Eye (tissue), 1 donor: Measurements from ENCODE around the gene CCDC57.

Experiments used
- DNase-seq: peaks from one replicate; pipeline ENCODE4 v3.0.0-alpha.2; 2015

Gene CCDC57

DNA sequence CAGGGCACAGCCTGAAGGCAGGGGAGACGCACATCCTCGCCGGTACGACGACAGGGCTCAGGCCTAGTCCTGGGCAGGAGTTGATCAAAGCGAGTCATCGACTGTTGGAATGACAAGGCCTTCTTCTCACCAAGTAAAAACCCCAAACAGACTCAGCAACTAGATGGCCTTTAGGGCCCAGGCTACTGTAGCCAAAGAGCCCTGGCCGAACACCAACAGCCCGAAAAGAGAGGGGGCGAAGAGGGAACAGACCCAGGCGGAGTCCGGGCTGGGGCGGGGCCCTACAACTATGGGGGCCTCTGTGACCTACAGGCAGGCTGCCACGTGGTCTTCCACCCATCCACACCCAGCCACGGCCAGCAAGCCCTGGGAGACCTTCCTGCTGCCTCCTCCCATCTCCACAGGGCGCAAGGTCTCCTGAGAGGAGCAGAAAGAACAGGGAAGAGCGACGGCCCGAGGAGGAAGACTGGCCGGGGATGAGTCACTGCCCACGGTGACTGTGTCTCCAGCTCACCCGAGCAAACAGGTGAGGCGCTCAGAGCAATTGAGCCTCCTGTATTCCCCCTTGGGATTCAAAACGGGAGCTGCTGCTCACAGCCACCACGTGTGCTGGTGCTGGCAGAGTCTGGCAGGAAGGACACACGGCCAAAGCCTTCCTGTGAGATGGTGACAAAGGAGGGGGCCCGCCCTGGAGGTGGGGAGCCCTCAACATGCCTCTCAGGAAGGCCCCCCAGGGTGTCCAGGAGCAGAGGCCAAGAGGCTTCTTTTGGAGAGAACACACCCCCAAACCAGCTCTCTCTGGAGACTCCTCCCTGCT lies 33.9 kb upstream of the CCDC57 start:
- DNase-seq = no peak

DNA sequence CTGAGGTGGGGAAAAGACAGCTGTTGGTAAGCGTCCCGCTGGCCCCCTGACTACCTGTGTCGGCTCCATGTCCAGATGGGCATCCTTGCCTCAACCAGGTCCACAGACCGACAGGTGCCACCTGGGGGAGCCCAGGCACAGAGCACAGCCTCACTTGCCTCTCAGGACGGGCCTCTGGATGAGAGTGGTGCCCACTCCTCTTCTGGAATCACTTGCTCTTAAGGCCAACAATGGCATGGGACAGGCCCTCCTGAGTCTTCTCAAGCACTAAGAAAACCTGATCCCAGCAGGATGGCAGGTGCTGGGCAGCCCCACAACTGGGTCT lies 33.4 kb upstream of the CCDC57 start:
- no peak for DNase-seq

DNA sequence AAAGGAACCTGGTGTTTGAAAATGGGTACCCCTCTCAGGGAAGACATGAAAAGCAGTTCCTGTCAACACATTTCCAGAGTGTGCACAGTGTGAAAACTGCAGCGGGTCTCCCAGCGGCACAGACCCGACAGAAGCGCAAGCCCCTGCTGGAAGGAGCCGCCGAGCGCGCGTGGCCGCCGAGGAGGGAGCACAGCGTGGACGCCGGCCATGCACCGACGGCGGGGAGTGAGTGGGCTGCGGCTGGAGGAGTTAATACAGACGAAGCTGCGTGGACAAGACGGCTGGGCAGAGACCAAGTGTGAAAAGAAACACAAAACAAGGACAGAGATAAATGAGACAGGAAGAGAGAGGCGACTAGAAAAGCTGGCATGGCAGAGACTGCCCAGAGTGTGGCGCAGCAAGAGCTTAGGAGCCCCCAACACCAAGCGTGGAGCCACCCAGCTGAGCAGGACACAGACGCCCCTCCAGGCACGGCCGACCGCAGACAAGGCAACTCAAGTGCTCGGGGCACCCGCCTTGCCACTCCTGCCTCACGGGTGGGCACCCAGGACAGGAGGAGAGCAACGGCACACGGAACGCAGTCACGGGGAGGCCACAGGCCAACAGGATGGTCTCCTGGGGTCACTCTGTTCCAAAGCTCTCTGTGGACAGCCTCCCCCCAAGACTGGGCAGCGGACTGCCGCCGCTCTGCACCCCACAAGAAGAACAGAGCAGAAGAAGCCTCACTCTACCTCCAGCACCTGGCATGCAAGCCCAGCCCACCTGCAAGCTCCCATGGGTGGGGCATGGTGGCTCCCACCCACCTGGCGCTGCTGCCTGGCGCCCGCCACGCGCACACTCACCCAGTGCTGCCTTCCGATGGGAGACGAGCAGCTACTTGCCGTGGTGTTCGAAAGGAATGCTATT lies 32.7 kb upstream of the CCDC57 start:
- DNase-seq = no peak

DNA sequence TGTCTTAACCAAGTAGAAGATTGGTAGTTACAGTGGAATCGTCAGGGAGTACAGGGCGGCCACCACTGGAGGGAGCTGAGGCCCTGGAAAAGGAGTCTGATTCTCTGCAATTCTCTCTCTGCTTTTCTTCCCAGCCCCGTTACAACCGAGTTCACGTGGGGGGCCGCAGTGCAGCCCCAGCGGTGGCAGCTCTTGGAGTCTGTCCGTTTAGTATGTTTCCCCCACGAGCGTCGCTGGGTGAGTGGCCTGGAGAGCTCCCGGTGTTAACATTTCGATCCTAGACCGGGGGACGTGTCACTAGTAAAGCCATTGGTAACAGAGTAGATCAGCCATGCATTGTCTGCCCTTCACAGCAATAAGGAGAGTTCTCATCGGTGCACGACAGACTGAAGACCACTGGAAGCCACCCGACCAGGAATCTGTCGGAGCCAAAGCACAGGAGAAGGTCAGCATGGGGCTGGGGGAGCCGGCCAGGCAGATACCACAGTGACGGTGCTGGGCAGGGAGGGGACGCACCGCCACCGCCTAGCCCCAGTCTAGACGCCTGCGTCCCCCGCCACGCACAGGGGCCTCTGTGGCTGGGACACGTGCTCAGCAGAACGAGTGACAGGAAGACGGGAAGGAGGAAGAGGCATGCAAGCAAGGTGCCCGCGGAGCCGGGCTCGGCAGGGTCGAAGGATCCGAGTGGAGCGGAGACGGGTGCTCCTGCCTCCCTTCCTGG lies 31.9 kb upstream of the CCDC57 start:
- DNase-seq = no peak

DNA sequence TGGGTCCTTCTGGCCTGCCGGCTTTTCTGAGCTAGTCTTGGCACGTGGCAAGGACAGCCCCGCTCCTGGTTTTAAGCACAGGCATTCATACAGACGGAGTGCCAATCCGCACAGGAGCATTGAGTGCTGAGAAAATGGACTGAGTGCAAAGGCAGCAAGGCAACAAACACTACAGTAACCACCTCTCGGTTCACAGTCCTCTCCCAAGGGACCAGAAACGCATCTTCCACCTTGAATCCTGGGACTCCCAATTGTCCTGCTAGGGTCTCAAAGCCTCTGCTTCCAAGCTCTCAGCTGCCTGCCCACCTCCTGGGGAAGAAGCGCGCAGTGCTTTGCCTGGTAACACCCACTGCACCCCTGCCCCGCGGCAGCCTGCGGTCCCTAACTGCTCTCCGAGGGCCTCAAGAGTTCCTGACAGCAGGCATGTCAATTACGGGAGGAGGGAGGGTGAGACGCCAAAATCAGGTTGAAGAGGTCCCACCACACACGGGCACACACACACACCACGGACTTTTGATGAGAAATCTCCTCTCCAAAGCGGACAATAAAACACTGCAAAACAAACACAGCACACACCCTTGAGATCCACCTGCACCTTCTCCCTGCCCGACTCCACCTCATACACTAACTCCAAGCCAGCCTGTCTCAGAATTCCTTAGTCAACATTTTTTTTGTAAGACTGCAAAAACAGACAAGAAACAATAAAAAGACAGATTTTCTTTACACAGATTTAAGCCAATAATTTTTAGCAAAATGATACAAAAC lies 31.2 kb upstream of the CCDC57 start:
- no peak for DNase-seq

DNA sequence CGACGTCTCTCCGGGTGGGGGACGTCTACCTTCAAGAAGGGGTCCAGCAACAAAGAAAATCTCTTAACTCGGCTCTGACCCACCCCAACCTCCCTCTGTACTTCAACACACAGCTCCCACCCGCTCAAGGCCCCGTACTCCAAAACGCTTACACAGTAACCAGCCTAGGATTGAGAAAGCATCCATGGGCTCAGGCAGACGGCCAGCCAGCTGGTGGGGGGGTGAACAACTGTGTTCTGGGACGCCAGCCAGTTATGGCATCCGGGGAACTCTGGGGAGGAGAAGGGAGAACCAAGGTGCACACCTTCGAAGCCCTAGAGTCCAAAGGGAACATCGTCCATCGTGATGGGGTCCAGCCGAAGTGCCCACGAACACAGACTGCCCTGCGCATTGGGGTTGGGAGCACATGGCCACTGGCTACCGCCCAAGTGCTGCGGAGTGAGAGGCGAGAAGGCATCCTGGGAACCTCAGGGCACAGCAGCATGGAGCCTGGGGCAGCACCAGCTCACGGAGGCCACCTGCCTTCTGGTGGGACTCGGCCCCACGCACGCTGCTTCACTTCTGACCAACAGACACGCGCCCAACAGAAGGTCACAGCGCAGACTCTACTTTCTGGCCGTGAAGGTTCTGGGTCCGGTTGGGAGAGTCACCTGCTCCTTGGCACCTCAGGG lies 30.5 kb upstream of the CCDC57 start:
- peak; percentile 40 for DNase-seq

DNA sequence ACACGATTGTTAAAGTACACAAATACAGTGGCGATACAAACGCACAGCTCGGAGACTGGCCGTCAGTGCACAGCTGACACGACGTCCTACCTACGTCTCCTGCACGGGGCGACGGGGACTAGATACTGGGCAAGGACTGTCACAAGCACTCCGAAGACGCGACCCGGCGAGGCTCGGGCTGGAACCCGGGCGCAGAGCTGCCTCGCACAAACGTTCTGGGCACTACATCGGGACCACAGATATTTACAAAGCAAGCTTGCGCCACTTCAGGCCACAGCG lies 30.0 kb upstream of the CCDC57 start:
- no peak for DNase-seq

DNA sequence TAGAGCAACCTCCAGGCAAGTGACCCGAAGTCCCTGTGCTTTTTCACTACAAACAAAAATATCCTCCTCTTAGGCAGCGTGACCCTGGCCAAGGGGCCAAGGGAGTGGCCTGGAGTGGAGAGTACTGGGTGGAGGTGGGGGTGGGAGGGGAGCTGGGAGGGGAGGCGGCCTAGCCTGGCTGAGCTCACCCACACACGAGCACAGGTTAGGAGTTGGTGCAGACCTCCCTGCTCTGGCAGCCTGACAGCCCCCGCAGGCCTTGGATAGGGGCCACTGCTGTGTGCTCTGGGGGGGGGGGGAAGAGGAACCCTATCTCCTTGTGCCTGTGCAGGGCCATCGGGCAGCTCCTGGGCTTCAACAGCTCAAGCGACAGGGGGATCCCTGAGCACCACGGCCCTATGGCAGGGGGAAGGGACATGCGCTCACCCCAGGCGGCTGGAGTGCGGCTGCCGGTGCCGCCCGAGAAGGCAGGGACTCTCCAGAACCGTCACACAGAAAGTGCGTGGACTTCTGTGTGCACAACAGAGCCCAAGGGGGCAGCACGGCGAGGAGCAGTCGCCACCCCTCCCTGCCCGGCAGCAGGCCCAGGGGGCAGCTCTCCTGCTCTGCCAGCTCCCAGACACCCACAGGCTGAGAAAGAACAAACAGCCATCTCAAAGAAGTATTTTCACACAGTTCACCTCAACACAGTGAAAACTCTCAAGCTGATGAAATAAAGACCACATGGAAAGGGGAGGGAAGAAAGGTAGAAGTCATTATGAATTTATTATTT lies 29.5 kb upstream of the CCDC57 start:
- DNase-seq = no peak

DNA sequence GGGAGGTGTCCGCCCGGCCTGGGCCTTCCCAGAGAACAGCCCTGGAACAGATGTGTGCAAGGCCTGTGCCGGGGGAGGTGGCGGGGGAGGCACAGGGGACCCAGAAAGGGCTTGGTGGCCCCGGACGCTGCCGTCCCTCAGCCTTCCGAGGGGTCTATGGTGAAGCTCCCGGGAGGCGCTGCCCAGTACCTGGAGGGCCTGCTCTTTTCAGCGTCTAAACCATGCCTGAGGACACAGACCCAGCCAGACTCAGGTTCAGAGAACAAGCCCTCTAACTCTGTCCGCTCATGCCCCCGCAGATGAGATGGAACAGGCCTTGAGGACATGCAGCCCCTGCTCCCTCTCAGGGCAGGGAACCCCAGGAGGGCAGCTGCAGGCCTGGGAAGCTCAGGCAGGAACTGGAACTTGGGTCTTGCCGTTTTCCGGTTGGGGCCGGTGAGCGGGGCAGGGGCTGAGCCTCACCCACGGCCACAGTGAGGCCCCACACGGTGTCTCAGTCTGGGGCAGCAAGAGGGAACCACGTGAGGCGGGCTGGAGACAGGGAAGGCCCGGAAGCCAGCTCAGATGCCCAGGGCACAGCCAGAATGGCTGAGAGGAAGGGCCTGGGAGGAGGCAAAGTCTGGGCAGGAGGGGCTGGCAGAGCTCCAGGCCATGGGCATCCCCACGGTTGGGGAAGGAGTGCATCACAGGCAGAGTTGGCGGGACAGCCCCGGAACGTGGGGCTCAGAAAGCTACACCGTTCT lies 28.7 kb upstream of the CCDC57 start:
- DNase-seq = no peak

DNA sequence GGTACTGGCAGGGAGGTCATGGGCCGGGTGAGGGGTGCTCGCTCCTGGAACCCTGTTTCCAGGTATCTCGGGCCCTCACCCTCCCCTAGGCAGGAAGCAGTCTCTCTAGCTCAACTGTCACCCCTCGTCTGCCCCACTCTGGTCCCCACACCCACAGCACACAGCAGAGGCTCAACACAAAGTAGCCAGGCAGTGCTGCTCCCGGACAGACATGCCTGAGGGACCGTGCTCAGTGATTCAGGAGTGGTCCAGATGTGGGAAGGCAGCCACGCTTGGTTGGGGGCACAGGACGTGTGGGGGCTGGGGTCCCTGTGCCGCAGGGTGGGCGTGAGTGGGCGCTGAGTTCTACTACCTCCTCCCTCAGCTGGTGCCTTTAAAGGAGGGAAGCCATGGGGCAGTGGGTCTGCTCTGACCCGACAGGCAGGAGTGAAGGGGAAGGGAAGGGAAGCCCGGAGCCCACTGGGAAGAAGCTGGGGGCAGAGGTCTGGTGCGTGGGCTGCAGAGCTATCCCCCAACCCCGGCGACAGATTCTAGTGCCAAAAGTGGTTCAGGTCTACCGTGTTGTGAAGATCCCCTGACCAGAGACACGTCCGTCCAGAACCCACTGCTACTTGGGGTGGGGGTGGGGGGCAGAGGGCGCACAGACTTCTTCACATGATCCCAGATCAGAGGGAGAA lies 28.0 kb upstream of the CCDC57 start:
- no peak for DNase-seq

DNA sequence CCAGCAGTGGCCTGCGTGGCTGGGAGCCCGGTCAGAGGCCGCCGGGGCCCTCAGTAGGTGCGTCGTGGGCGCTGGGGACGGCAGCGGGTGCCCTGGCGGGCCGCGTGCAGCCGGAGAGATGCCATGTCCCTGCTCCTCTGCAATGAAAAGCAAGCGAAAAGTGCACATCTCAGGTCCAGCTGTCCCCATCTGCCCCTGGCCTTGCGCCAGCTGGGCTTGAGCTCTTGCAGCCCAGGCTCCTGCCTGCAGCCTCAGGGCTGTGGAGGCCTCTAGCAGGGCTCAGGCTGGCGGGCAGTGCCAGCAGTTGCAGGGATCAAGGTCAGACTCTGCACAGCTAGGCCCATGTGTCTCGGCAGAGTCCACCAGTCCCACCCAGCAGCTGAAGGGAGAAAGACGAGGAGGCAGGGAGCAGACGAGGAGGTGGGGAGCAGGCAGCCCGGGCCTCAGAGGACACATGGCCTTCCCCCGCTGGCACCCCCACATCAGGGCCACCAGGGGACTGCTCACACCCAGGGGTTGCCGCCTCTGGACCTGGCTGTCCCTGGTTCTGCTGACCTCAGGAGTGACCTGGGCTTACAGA lies 27.4 kb upstream of the CCDC57 start:
- DNase-seq = no peak

DNA sequence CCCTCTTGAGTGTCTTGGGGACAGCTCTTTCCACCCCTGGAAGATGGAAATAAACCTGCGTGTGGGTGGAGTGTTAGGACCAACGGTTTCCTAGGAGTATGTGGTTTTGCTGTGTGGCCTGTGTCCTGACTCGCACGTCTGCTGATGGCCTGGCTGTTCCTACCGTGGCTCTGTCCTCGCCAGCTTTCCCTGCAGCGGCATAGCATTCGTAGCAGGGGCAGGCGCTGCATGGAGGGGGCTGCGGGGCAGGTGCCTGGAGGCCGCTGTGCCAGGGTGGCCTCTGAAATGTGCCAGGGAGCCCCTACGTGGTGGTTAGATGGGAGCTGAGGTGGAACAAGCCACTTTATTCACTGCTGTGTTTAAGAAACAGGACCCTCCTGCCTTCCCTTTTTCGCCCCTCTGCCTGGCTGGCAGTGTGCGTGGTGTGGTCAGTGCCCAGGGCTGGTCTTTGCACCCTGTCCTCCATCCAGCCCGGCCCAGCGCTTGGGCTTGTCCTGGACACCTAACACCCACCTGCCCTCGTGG lies 26.8 kb upstream of the CCDC57 start:
- DNase-seq = no peak

DNA sequence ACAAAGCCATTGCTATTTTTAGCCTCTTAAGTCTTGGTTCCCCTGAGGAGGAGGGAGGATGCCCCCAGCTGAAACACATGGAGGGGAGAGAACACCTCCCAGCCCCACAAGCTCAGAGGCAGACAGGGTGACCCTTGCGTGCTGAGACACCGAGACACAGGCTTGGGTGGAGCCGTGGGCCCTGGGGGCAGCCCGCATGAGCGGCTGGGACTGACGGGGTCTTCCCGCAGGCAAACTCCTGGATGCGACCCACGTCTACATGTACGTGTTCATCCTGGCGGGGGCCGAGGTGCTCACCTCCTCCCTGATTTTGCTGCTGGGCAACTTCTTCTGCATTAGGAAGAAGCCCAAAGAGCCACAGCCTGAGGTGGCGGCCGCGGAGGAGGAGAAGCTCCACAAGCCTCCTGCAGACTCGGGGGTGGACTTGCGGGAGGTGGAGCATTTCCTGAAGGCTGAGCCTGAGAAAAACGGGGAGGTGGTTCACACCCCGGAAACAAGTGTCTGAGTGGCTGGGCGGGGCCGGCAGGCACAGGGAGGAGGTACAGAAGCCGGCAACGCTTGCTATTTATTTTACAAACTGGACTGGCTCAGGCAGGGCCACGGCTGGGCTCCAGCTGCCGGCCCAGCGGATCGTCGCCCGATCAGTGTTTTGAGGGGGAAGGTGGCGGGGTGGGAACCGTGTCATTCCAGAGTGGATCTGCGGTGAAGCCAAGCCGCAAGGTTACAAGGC lies 26.0 kb upstream of the CCDC57 start:
- DNase-seq = no peak

DNA sequence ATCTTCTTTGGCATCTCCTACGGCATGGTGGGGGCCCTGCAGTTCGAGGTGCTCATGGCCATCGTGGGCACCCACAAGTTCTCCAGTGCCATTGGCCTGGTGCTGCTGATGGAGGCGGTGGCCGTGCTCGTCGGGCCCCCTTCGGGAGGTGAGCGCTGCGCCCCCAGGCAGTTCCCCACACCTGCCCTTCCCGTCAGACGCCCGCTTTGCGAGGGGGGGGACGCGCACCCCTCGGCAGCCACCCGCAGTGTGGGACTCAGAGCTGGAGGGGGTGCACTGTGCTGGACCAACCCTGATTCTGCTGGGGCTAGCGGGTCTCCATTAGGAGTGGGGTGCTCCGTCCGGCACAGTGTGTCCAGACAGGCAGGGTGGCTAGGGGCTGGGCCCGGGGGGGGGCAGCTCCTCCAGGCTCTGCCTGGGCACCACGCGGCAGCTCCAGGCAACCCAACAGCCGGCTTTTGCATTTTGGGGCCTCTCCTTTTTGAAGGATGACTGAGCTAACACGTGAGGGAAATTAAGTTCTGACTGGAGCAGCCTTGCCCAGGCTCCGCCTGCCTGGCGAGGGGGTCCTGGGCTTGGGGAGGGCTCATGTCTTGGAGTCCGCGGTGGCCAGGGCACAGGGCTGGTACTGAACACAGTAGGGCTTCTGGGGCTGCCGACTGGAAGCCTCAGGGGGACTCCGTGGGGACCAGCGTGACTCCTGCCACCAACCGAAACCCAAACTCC lies 25.3 kb upstream of the CCDC57 start:
- no peak for DNase-seq

DNA sequence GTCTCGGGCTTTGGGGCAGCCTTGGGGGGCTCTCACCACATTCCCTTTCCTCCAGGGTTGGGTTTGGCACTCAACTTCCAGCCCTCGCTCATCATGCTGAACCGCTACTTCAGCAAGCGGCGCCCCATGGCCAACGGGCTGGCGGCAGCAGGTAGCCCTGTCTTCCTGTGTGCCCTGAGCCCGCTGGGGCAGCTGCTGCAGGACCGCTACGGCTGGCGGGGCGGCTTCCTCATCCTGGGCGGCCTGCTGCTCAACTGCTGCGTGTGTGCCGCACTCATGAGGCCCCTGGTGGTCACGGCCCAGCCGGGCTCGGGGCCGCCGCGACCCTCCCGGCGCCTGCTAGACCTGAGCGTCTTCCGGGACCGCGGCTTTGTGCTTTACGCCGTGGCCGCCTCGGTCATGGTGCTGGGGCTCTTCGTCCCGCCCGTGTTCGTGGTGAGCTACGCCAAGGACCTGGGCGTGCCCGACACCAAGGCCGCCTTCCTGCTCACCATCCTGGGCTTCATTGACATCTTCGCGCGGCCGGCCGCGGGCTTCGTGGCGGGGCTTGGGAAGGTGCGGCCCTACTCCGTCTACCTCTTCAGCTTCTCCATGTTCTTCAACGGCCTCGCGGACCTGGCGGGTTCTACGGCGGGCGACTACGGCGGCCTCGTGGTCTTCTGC lies 24.6 kb upstream of the CCDC57 start:
- DNase-seq = no peak

DNA sequence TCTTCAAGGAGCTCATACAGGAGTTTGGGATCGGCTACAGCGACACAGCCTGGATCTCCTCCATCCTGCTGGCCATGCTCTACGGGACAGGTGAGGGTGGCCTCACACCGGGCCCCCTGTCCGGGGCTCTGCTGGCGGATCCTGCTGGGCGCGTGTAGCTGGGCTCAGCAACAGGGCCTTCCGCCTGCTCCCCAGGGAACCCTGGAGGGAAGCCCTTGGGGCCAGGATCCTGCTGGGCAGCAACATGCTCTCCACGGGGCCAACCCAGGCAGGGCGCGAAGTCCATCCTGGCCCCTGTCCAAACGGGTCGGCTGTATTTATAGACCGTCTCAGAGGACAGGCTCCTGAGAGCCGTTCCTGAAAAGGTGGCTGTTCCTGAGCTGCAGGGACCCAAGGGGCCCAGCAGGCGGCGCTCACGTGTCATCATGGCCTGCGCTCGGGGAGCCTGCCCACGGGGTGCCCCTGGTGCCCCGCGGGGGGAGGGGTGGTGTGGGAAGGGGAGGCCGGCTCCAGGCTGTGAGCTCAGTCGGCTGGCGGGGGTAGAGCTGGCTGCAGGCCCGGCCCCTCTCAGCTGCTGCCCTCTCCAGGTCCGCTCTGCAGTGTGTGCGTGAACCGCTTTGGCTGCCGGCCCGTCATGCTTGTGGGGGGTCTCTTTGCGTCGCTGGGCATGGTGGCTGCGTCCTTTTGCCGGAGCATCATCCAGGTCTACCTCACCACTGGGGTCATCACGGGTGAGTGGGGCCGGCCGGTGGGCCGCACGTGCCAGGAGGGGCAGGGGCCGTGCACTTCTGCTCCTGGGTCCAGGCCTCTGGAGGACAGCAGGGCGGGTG lies 23.7 kb upstream of the CCDC57 start:
- DNase-seq = peak; percentile 88

DNA sequence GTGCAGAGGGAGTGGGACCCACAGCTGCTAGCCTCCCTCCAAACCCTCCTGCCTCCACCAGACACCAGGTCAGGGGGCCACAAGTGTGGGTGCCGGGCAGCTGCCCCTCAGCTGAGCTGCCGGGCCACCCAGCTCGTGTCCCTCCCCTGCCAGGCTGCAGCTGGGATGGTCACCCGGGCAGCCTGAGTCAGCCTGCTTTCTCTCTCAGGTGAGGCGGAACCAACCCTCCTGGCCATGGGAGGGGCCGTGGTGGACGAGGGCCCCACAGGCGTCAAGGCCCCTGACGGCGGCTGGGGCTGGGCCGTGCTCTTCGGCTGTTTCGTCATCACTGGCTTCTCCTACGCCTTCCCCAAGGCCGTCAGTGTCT lies 23.1 kb upstream of the CCDC57 start:
- DNase-seq = no peak
